DMS53 treated with DMSO at 0.1 percent for 48 hours (cell line): ENCODE measurements around the gene PDZD7.
A peak's percentile ranks its signal among the peaks of the same experiment; 100 is the strongest.

Experiments
- DNase-seq: peaks from one replicate; lab custom pipeline; 2025; ENCODE audit not compliant: unreplicated experiment; lab: John Stamatoyannopoulos, UW

The PDZD7 gene

GRCh38 chr10:101031128-101031795 is at the start of gene PDZD7, which contains the start of gene SFXN3:
Gene PDZD7, minus strand, starts transcription at chr10:101031129. Its CDS starts 910 bp downstream, at chr10:101030219.
Gene SFXN3, plus strand, starts transcription at chr10:101031234. Its CDS starts 3,461 bp downstream, at chr10:101034695.
- DNase-seq = peak; percentile 82

DNA sequence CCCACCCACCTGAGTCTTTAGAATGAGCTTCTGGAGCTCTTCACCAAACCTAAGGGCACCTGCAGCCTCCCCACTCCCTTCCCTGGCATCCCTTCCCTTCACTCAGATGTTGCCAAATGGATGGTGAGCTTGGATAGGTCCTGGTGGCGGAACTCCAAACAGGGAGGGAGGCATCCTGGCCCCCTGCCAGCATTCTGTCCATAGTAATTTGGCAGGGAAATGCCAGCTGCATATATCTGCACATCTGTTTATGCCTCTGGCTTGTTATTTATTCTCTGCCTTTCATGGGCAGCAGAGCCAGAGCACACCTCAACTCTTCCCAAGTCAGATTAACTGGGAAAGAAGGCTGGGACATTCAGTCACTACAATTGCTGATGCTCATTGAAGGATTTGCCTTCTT is 48.9 kb upstream of the PDZD7 start:
- no peak for DNase-seq

GRCh38 chr10:101076630-101077029 is 45.7 kb upstream of the PDZD7 start:
- DNase-seq = no peak

DNA sequence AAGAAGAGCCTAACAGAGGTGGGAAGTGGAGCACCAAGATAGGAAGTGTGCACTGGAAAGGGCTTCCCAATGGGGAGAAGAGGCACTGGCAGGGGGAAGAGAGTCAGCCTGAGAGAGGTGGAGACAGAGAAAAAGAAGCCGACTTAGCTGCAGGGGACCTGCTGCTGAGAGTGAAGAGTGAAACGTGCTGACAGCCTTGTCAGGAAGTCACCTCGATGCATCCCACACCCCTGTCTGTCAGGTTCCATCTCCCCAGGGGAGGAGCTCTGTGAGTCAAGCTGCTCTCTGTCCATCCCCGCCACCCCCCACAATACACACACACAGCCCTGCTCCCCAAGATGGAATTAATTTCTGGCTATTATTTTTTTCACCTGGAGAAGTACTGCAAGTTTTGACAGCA is 44.8 kb upstream of the PDZD7 start:
- no peak for DNase-seq

DNA sequence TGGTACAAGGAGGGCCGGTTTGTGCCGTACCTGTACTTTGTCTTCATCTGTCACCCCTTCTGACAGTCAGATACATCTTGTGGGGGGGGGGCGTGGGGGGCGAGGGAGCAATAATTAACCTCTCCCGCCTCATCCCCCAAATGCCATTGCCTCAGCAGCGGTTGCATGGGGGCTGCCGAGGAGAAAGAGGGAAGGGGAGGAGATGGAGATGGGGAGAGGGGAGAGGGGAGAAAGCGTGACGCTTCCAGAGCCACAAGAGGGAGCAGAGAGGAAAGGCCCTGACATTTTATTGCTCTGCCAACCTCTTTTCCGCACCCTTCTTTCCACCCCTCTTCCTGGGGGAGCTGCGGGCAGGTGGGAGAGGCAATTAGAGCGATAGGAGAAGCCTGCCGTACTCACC is 42.7 kb upstream of the PDZD7 start:
- no peak for DNase-seq

GRCh38 chr10:101072923-101073322 is 42.0 kb upstream of the PDZD7 start:
- DNase-seq = no peak

DNA sequence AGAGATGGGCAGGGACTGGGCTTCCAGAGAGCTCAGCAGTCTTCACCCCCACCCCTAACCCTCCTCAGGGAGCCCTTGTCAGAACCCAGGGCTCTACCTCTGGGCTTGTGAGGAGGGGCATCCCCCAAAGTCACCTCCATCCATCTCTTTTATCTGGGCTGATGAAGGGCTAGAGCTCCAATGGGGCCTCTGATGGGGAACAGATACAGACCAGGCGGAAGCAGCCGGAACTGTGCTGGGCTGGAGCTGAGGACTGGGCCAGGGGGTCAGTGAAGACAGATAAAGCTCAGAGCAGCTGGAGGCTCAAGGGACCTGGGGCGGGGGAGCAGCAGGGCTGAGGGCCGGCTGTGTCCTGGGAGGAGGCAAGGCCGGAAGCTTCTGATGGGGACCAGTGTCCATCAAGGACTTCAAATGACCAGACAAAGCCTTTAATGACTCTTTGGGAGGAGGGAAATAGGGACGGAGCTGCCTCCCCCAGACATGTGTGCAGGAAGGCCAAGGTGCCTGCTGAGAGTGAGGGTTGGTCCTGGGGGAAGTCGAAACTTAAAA is 41.0 kb upstream of the PDZD7 start:
- DNase-seq = no peak

DNA sequence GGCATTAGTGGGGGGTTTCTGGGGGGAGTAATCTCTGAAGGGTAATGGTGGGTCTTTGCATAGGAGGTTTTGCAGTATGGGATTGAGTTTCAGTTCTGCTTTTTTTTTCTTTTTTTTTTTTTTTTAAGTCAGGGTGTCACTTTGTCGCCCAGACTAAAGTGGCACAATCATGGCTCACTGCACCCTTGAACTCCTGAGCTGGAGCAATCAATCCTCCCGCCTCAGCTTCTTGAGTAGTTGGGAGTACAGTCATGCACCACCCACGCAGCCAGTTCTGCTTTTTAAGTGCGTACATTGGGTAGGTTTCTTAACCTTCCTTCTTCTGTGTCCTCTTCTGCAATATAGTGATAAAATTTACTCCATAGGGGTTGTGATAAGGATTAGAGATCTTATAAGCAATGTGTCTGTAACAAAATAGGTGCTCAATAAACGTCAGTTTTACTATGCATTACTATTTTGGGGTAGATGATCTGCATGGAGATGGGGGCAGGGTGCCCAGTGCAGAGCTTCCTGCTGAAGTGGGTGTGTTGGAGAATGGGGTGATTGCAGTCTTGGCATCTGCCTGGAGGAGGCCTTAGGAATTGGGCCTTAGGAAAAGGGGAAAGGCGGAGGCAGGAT is 40.4 kb upstream of the PDZD7 start:
- DNase-seq = no peak

DNA sequence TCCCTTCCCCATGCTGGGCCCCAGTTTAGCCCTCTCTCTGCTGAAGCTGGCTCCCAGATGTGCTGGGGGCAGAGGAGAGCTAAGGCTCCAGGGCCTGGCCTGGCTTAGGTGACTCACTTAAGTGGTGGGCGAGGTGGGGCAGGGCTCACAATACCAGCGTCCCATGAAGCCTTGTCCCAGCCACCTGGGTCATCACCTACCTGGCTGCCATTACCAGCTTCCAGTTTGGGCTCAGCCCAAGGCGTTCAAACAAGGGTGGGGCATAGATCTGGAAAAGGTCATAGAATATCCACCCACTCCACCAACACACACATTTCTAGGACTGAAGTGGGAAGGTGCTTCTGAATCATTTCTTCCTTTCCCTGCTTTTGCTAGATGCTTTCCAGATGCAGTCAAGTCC is 39.2 kb upstream of the PDZD7 start:
- no peak for DNase-seq

GRCh38 chr10:101069441-101069840 is 38.5 kb upstream of the PDZD7 start:
- no peak for DNase-seq

DNA sequence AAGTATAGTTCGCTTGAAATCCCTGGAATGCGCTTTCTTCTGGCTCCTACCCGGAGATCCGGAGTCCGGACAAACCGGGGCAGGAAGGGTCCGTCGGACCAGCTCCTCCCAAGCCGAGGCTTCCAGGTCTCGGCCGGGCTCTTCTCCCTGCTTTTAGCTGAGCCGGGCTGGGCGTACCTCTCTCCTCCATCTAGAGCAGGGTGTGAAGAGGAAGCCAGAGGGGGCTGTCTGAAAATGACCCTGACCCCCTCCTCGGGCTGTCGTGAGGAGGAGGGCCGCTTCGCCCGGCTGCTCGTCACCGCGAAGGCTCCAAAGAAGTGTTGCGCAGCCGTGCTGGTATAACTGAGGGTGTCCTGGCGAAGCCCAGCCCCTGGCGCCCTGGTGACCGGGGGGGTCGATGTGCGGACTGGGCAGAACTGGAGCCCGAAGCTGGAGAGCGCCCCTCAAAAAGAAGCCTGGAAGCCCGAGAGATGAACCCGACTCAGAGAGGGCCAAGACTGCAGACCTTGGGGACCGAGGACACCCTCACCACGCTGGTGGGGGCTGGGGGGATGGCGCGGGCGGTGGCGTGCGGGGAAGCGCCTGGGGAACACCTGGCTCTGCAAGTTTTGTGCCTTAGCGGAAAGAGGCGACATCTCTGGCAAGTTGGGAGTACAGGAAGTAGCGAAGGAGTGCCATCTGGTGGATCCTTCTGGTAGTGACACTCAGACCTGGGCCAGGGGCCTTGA is 36.6 kb upstream of the PDZD7 start:
- peak; percentile 74 for DNase-seq

DNA sequence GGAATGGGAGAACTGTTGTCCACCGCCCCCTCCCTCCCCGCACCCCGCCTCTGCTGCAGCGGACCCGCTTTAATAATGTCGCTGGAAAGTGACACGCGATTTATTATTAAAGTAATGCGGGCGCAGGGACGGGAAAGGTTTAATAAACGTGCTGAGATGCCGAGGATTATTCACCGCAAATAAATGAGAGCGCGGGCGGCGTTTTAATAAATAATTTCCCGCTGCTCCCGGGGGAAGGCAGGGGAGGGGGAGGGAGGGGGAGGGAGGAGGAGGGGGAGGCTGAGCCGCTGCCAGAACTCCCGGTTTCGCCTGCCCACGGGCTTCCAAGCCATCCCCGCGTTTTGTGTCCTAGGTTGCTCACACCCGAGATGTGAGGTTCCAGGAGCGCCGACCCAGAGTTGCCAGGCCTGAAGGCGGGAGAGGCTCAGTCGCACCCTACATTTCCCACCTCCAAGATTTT is 36.0 kb upstream of the PDZD7 start:
- peak; percentile 38 for DNase-seq

GRCh38 chr10:101066146-101066895 is 35.4 kb upstream of the PDZD7 start:
- peak; percentile 80 for DNase-seq

DNA sequence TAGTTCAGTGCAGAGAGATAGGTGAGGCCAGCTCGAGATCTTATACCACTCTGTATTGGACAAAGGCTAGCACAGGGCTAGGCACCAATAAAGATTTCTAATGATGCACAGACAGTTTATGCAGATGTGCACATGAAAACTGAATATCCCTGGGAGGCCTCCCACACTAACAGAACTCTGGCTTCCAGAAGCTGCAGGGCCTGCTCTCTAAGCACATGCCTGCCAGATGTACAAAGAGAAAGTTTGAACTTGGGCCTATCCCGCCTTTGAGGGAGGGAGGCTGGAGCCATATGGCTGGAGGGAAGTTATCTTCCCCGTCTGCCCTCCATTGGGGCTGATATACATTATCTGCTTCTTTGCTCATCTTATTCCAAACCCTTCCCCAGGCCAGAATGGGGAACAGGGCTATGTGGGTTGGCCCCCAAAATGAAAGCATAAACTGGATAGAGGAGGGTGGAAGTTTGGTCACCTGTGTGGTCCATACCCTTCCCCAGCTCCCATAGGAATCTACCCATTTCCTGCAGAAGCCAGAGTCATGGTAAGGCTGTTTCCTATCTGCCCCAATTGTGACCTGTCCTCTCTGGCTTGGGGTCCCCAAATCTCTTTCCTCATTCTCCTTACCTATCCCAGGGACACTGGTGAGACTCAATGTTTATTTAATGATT is 34.7 kb upstream of the PDZD7 start:
- DNase-seq = no peak

- DNase-seq = no peak
These were observed 33.6 kb upstream of the PDZD7 start for GRCh38 chr10:101064415-101065030.

GRCh38 chr10:101063548-101064414 is 32.9 kb upstream of the PDZD7 start:
- no peak for DNase-seq

GRCh38 chr10:101063050-101063525 is 32.2 kb upstream of the PDZD7 start:
- DNase-seq = no peak

DNA sequence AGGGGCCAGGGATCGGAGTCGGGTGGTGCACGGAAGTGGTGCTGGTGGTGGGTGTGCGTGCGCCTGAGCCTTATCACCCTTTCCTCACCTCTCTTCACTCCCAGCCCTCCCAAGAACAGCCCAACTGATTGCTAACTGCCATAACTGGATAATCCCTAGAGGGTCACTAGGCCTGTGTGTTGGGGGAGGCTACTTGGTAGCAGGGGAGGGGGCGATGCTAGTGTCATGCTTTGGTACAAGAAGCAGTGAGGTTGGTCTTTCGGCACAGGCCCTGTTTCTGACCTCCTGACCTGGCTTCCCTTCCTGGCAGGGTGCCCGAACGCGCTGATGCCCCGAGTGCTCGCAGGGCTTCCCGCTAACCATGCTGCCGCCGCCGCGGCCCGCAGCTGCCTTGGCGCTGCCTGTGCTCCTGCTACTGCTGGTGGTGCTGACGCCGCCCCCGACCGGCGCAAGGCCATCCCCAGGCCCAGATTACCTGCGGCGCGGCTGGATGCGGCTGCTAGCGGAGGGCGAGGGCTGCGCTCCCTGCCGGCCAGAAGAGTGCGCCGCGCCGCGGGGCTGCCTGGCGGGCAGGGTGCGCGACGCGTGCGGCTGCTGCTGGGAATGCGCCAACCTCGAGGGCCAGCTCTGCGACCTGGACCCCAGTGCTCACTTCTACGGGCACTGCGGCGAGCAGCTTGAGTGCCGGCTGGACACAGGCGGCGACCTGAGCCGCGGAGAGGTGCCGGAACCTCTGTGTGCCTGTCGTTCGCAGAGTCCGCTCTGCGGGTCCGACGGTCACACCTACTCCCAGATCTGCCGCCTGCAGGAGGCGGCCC is 31.5 kb upstream of the PDZD7 start:
- DNase-seq = peak; percentile 57
